ENCODE measurements around the gene TINCR.
"Not testable (repeated sequence)": the region's sequence is repeated elsewhere in the genome, so short reads cannot be mapped to it uniquely, and the experiment has no call there.

TINCR gene

DNA sequence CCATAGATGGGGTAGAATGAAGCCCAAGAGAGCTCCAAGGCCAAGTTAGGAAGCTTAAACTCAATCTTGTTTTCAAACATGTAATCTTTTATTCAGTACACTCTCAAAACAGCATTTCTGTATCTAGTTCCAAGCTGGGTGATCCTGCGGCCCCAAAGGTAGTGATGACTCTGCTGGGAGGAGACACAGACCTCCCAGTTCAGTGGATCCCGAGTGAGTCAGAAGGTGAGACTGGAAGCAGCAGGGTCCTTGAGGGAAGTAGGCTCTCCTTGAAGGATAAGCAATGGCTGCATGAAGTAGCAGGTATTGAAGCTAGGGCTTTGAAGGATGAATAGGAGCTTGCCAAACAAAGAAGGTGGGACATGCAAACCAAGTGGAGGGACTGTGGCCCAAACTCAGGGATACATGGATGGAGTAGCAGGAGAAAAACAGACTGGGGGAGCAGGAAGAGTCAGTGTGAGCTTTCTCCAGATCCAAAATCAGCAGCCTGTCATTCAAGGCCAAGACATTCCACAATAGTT is 9.6 kb downstream of the TINCR start:
- DNase-seq = no peak

DNA sequence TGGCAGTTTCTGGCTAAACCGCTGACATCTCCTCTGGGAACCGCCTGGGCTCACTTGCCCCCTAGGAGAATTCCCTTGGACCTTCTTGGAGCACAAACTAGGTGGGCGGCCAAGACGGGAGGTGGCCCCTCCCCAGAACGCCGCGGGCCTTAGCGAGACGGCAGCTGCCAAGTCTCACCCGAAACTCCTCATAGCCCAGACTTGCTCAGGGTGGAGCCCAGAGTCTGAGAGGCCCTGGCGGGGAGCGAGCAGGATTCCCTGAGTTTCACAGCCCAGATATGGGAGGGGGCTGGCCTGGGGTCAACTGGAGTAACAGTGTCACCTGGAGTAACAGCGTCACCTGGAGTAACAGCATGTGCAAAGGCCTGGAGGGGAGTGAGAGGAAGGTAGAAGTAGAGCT is 10.1 kb downstream of the TINCR start:
- no peak for DNase-seq

DNA sequence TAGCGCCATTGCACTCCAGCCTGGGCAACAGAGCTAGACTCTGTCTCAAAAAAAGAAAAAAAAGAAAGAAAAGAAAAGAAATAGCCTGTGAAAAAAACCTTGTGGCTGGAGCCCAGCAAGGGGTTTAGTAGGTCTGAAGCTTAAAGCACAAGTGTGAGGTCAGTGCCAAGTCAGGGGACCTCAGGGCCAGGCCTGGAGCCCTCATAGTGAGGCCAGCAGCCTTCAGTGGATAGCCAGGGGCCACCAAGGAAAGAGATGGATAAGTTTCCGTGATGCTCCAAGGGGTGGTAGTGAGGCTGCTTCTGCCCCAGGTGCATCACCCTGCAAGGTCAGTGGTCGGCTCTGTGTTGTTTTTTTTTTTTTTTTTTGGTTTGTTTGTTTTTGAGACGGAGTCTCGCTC is 12.9 kb downstream of the TINCR start:
- DNase-seq = no peak

DNA sequence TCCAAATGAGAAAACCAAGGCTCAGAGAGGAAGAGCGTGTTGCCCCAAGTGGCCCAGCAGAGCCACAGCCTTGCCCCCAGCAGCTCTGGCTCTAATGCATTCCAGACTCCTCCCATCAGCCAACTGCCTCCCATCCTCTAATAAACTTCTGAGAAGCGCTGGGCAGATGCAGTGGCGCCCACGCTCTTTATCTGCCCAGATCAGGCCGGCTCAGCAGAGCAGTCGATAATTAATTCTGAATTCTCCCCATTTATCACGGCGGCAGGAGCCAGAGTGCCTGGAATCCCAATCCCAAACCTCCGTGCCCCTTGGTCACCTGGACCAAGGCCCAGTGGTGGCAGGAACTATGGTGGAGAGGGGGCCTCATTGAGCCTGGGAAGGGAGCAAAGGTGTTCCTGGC is 13.9 kb downstream of the TINCR start:
- DNase-seq = no peak

DNA sequence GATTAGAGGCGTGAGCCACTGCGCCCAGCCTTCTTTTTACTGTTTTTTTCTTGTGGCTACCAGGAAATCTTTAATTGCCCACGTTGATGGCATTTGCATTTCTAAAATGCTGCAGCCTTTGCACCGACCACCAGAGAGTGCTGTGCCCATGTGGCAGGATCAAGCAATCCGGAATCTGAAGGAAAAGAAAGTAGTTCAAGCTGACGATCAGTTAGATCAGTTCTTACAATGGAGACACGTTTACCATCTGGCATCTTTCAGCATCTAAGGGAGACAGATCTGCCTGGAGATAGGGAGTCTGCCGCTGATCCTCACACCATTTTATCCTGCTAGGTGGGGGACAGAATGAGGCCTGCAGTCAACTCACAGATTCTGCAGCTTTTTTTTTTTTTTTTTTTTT is 19.9 kb downstream of the TINCR start:
- peak in 1 of 5 experiments; percentile 39 for DNase-seq

DNA sequence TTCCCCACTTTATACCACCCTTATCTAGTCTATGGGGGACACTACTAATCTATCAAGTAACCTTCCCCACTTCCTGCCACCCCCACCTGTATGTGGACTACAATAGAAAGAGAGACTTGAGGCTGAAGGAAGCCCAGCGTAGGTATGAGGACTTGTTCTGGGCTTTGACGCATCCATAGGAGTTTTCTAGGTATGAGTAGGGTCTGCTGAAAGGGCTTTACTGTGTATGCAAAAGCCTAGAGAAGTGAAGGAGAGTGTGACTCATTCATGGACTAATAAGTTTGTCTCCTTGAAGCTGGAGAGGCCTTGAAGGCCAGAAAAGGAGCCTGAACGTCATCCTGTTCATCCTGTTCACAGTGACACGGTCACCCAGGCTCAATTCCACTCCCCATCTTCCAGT is 21.8 kb downstream of the TINCR start:
- no peak for DNase-seq

DNA sequence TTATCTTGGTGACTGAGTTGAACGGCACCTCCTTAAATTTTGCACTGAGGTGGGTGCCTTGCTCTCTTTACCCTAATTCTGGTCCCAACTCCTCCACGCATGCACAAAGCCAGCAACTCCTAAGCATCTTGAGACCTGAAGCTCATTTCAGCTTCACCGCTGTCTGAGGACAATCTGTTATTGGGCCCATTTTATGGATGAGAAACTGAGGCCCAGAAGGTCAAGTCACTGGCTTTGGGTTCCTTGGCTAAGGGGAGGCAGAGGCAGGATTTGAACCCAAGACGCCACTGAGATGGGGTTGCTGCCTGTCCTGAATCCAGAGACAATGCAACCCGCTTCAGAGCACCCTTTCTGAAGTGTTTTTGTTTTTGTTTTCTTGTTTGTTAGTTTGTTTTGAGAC is 22.7 kb downstream of the TINCR start:
- DNase-seq = no peak

DNA sequence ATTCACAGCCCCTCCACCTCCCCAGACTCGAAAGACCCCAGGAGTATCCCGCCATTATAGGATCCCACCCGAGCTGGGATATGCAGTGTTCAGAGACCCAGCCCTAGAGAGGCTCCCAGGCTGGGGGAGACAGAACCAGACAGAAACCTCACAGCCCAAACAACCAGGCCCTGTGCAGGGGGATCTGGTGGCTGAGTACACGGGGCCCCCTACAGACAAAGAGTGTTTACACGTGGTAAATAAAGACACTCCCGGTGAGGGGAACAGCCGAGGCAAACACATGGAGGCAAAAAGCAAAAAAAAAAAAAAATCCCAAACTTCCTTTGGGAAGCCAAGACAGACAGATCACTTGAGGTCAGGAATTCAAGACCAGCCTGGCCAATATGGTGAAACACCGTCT is 25.1 kb downstream of the TINCR start:
- DNase-seq = no peak

DNA sequence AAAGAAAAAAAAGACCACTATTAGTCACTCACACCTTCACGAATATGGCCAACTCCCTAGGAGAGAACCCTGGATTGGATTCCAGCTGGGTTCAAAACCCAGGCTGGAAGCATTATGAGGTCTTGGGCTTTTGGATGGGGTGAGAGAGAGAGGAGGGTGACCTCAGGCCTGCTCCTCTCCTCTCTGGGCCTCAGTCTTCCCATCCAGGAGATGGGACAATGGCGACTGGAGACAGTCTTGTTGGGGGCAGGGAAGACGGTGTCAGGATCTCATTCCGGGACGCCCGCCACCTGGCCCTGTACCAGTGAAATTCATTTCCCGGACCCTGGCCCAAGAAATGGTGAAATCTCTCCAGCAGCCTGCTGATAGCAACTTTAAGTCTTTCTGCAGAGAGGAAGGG is 26.3 kb downstream of the TINCR start:
- no peak for DNase-seq

DNA sequence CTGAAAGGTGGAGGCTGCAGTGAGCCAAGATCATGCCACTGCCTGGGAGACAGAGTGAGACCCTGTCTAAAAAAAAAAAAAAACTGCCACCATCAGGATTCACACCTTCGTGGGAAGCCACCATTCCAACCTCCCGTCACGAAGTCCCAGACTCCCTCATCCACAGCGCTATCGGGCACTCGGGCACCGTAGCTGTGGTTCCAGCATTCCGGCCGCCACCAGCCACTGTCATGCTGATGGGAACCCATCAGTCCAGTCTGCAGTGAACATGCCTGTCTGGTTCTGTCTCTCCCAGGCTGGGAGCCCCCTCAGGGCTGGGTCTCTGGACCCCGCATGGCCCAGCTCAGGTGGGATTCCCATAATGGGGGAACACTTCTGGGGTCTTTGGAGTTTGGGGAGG is 27.5 kb downstream of the TINCR start:
- DNase-seq = no peak

DNA sequence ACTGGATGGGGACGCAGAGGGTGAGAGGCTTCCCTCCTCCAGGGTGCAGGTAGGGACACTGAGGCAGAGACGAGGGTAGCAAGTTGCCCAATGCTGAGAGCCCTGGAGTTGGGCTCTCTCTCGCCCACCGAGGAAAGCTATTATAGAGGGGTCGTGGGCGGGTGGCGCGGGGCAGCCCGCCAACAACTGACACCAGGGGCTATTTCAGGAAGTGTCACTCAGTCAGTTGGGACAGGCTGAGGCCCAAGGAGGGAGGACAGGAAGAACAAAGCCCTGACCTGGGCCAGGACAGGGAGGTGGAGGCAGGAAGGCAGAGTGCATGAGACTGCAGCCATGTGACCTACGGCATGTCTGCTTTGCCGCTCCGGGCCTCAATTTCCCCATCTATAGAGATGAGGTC is 29.9 kb downstream of the TINCR start:
- DNase-seq = no peak

DNA sequence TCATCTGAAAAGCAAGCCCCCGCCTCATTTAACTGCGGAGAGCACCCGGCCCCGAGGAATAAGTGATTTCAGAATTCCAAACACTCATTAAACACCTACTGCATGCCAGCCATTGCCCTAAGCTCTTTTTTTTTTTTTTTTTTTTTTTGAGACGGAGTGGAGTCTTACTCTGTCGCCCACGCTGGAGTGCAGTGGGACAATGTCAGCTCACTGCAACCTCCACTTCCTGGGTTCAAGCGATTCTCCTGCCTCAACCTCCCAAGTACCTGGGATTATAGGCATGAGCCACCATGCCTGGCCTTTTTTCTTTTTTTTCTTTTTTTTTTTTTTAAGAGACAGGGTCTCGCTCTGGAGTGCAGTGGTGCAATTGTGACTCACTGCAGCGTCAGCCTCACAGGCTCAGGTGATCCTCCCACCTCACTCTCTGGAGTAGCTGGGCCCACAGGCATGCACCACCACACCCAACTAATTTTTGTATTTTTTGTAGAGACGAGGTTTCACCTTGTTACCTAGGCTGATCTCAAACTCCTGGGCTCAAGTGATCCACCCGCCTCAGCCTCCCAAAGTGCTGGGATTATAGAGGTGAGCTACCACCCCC is 30.7 kb downstream of the TINCR start:
- DNase-seq = not testable (repeated sequence)

DNA sequence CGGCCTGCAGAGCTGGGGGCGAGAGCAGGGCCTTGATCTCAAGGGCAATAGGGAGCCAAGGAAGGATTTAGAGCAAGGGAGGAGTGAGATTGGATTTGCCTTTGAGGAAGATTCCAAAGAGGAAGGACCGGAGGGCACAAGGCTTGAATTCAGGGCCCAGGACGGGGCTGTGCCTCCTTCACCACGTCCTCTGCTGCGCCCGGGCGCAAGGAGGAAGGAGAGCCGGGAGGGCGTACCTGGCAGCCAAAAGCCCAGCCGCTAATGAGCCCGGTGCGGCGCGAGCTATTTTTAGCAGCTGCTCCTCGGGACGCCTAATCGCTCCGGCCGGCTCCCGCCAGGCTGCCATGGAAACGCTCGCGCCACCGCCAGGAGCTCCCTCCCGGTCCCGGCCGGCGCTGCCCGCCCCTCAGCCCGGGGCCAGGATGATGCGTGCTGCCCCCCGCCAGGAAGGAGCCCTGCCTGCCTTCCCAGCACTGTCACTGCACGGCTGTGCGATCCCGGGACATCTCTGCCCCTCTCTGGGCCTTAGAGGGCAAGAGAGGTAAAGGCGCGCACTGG is 31.3 kb downstream of the TINCR start:
- no peak for DNase-seq

DNA sequence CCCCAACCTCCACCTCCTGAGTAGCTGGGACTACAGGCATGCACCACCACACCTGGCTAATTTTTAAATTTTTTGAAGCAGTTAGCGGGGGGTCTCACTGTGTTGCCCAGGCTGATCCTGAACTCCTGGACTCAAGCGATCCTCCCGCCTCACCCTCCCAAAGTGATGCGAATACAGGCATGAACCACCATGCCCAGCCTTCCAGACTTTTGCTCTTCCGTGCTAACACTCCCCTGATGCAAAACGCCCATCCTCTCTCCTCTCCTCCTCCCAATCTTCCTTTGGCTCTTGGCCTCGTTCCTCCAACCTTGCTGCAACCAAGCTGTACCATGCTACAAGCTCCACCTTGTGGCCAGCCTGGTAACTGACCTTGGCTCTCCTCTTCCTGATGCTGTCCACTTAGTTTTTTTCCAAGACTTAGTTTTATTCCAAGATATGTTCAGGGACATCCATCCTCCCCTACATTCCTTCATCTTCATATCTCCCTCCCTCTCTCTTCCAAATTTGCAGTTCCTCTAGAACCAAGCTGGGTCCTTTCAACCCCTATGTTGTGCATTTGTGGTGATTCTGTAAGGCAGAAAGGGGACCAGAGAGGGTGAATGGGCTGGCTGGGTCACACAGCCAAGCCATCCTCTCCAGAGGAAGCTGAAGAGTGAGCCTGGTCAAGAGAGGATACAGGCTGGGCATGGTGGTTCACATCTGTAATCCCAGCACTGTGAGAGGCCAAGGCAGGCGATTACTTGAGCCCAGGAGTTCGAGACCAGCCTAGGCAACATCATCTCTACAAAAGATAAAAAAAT is 32.8 kb downstream of the TINCR start:
- no peak for DNase-seq

DNA sequence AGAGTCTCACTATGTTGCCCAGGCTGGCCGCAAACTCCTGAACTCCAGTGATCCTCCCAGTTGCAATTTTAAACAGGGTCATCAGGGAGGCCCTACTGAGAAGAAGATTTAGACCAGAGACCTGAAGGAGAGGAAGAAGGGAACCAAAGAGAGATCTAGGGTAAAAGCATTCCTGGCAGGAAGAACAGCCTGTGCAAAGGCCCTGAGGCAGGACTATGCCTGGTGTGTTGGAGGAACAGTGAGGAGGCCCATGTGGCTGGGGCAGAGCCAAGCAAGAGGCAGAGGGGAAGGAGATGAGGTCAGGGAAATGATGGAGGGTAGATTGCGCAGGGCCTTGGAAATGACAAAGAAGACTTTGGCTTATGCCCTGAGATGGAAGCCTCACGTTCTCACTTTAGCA is 34.5 kb downstream of the TINCR start:
- no peak for DNase-seq

DNA sequence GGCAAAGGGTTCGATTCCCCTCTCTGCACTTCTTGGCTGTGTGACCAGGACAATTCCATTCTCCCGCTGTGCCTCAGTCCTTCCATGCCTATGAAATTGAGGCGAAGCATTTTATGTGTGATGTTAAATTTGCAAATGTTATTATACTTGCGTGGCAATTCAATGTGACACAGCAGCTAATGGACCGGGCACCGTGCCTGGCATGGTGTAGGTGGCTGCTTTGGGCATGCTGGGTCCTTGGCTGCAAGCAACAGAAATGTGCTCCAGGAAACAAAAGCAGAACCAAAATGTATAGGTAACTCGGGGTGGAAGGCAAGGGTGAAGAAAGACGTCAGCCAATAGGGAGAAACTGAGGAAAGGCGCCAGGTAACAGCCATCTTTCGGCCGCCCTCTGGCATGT is 37.1 kb downstream of the TINCR start:
- no peak for DNase-seq

DNA sequence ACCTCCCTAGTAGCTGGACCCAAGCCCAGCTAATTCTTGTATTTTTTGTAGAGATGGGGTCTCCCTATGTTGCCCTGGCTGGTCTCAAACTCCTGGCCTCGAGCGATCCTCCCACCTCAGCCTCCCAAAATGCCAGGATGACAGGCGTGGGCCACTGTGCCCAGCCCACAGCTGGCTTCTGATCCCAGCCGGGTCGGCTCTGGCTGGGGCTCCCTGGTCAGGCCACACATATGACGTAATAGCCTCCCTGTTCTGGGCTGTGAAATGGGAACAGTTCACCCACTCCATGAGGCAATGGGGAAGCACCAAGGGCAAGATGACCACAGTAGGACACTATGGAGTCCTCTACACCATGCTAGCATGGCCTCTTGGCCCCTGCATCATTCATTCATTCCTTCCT is 41.1 kb downstream of the TINCR start:
- no peak for DNase-seq

DNA sequence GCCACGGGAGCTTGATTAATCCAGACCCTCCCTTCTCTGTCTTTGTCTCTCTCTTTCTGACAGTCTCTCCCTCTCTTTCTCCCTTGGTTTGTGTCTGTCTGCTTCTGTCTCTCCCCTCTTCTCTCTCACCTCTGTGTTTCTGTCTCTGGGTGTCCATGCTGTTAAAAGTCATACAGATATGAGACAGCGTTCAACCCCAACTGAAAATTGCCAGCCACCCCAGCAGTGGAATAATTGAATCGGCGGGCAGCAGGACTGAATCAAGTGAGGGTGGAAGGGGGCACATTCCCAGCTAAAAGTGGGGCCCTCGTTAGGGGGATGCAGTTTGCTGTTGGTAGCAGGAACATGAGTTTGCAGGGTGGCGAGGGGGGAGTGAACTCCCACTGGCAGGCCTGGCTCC is 43.7 kb downstream of the TINCR start:
- DNase-seq = no peak

DNA sequence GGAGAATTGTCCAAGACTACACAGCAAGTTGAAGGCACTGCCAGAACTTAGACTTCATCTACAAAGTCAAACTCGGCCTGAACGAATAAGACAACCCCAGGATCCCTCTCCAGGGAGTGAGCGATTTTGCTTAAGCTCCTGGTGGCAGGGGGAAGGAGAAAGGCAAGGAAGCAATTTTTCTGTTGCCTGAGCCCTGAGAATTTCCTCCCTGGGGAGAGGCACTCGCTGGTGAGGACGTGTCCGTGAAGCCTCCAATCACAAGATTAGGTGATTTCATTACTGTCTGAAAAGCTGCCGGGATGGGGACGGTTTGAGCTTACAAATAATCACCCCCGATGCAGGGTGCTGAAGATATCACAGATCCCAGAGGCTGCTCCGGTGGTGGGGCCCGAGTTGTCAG is 45.6 kb downstream of the TINCR start:
- DNase-seq = no peak

DNA sequence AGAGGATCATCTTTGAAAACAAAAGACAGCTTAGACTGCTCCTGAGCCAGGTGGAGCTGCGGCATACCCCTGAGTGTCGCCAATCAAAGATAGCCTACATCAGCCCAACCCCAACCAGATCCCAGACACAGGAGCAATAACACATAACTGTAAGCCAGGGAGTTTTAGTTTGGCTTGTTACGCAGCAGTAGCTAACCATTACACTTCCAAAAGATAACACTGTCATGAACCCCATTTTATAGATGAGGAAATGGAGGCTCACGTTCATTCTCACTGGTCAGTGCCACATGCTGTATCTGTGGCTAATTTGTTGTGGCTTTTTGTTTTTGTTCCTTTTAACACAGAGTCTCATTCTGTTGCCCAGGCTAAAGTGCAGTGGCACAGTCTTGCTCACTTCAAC is 47.3 kb downstream of the TINCR start:
- no peak for DNase-seq

DNA sequence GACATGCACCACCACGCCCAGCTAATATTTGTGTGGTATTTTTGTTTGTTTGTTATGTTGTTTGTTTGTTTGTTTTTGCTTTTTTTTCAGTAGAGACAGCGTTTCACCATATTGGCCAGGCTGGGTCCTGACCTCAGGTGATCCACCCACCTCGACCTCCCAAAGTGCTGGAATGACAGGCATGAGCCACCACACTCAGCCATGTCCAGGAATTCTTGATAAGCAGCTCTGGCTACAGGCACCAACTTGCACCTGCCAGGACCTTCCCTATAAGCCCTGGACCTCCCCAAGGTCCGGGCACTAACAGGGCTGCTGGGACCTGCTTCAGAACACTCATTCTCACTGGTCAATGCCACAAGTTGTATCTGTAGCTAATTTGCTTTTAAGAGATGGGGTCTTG is 48.7 kb downstream of the TINCR start:
- DNase-seq = no peak

DNA sequence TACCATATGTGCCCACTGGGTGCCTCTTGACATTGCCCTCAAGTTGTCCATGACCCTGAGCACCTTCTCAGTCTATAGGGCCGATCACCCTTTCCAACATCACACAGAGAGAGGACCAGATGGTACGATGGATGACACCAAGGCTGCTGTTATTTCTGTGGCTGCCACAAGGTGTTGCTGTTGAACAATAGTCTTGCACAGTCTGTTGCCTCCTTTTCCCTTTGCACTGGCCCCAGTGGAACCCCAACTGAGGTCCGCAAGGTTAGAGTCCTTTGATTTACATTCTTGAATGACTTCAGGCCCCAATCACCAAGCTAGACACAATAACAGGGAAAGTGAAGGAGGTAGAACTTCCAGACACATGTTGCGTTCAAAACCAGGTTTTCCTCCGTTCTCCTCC is 52.0 kb downstream of the TINCR start:
- DNase-seq = no peak

DNA sequence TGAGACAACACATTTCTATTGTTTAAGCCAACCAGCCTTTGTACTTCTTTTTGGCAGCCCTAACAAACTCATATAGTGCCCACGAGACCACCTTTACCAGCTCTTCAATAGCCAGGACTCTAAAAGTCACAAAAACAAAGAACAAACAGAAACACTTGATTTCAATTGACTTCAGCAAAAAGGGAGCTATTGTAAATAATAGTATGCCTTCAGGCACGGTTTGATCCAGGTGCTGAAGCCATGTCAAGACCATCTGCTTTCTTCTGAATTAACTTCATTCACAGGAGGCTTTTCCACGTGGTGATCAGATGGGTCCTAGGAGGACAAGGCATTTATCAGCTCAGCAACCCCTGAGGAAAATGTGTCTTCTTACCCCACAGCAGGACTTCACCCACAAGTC is 53.8 kb downstream of the TINCR start:
- DNase-seq = no peak

DNA sequence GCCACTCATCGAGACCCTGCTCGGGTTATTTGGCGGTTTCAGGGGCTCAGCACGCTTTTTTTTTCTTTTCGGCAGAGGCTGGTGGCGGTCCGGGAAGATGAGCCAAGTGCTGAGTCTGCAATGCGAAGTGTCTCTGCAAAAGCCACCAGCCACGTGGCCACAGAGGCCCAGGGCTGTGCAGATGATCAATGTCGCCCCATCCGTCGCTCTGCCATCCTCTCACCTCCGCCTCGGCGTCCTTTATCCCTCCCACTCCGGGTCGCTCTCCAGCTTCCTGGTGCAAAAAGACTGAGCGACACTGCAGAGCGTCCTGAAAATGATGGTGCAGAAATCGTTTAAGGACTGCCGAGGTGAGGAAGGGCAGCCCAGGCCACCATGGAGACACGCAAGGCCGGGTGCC is 55.0 kb downstream of the TINCR start:
- DNase-seq = no peak

All from T-helper 2 cell (primary cell).